ENCODE results near the gene FRYL.

GRCh38 chr4:48804584-48805301, 24.7 kb upstream of the FRYL start:
- TF ChIP-seq CTCF (conservative IDR thresholded peaks at IDR 0.05) (no peak), ZFX (IDR thresholded peaks at IDR 0.05) (no peak)
